HepG2 (cell line): ENCODE results near the gene HNRNPUL2. TPM values are rescaled to one million over a fixed set of nuclear protein-coding genes. Genes with fewer than 3 reads are reported as not detected.
"Not testable (repeated sequence)": the region's sequence is repeated elsewhere in the genome, so short reads cannot be mapped to it uniquely, and the experiment has no call there.

Experiments
- ATAC-seq: fragments of 200-7000 bp; cut with Tn5 transposase; 3 replicates; pipeline ENCODE4 v1.9.1; 2020; ENCODE audit warnings: mild to moderate bottlenecking, moderate library complexity
- BruUV-seq: library from RNA; stranded (reverse); fragments of 400-500 nt; replicated peaks from 2 replicates; lab custom pipeline; 2021; lab: Mats Ljungman, UMichigan
- CTCF ChIA-PET: fragments of 300-600 bp; formaldehyde crosslinking; extraction: SDS; loops from one replicate; lab custom pipeline; 2021; ENCODE audit warnings: low total read pairs, inconsistent platforms, low intra/inter-chr PET ratio; lab: Yijun Ruan, JAX
- POLR2A ChIA-PET: fragments of 350-600 bp; sonication (Branson Sonifier 250); formaldehyde crosslinking; loops from one replicate; lab custom pipeline; 2020; ENCODE audit warnings: antibody characterized with exemption, inconsistent platforms; lab: Yijun Ruan, JAX
- DNase-seq: peaks from one replicate; pipeline ENCODE4 v3.0.0-alpha.2; 2015; ENCODE audit warnings: low spot score
- FAIRE-seq: peaks from 3 replicates; lab custom pipeline; 2011; peaks lifted over from hg19 to GRCh38; lab: Jason Lieb, UNC
- H2AFZ ChIP-seq: one replicate; pipeline ENCODE4 v1.6.1; 2011; ENCODE audit warnings: low read length, inconsistent platforms
- H3K27ac ChIP-seq: fragments of 300-600 bp; 3 replicates; pipeline ENCODE4 v1.8.0; 2011; ENCODE audit warnings: mixed run types, mild to moderate bottlenecking, mixed read lengths, low read length, inconsistent platforms; ENCODE audit not compliant: insufficient read depth; ENCODE audit errors: extremely low read length
- H3K27me3 ChIP-seq, 2 experiments: fragments of 200-600 bp in 1 of 2; 2 replicates in 1 of 2; 3 replicates in 1 of 2; pipeline versions ENCODE4 v1.6.0 to v1.8.0; 2011; ENCODE audit warnings: low read length in 2 of 2, mild to moderate bottlenecking in 2 of 2, moderate library complexity in 2 of 2, inconsistent platforms in 1 of 2; ENCODE audit not compliant: insufficient read depth in 2 of 2, control insufficient read depth in 1 of 2
- H3K36me3 ChIP-seq, 2 experiments: fragments of 200-600 bp in 1 of 2; replicated peaks in 1 of 2; 2 replicates in 1 of 2; 3 replicates in 1 of 2; pipeline versions ENCODE4 v1.5.1 to v1.8.0; 2011; ENCODE audit warnings: low read length in 2 of 2, inconsistent platforms in 1 of 2; ENCODE audit not compliant: insufficient read depth in 2 of 2, control insufficient read depth in 1 of 2
- H3K4me1 ChIP-seq: 2 replicates; pipeline ENCODE4 v1.5.1; 2012; ENCODE audit warnings: low read length, inconsistent platforms; ENCODE audit not compliant: insufficient read depth
- H3K4me2 ChIP-seq: 2 replicates; pipeline ENCODE4 v1.6.0; 2011; ENCODE audit warnings: low read depth, low read length, inconsistent platforms
- H3K4me3 ChIP-seq, 3 experiments: fragments of 200-600 bp in 1 of 3; sonication (generic), shearing (Covaris generic) in 1 of 3; replicated peaks in 1 of 3; 2 replicates each; pipeline ENCODE4 v1.5.1; 2011 to 2016; ENCODE audit warnings: low read length in 3 of 3, inconsistent platforms in 2 of 3, low read depth in 2 of 3, mild to moderate bottlenecking in 2 of 3, control low read depth in 1 of 3, mixed read lengths in 1 of 3; ENCODE audit not compliant: insufficient read depth in 1 of 3
- H3K79me2 ChIP-seq: one replicate; pipeline ENCODE4 v1.6.1; 2011; ENCODE audit warnings: low read length, inconsistent platforms; ENCODE audit not compliant: insufficient read depth
- H3K9ac ChIP-seq: 2 replicates; pipeline ENCODE4 v1.6.0; 2011; ENCODE audit warnings: mild to moderate bottlenecking, low read depth, low read length, inconsistent platforms; ENCODE audit not compliant: insufficient read depth
- H3K9me3 ChIP-seq: 2 replicates; pipeline ENCODE4 v1.5.1; 2012; ENCODE audit warnings: mild to moderate bottlenecking, low read length
- H4K20me1 ChIP-seq: 2 replicates; pipeline ENCODE4 v1.6.0; 2011; ENCODE audit warnings: inconsistent platforms, mild to moderate bottlenecking, low read length, moderate library complexity; ENCODE audit not compliant: insufficient read depth
- CEBPB ChIP-seq: IDR thresholded peaks from 2 replicates; pipeline ENCODE4 v1.6.1; 2011; ENCODE audit warnings: low read depth, low read length, improper control_type of control experiment, borderline replicate concordance
- ETV5 ChIP-seq: IDR thresholded peaks from 2 replicates; pipeline ENCODE4 v1.6.1; 2018; ENCODE audit warnings: missing biosample characterization, missing genetic modification reagents, inconsistent platforms, borderline replicate concordance
- YEATS4 ChIP-seq: sonication (generic); formaldehyde crosslinking; IDR thresholded peaks from 2 replicates; pipeline ENCODE4 v1.4.0; 2020; ENCODE audit warnings: missing genetic modification reagents, borderline replicate concordance
- ZC3H13 ChIP-seq: sonication (generic); formaldehyde crosslinking; IDR thresholded peaks from 2 replicates; pipeline ENCODE4 v1.8.1; 2023; ENCODE audit warnings: mild to moderate bottlenecking, missing genetic modification reagents, moderate library complexity
- ZNF460 ChIP-seq: sonication (generic); formaldehyde crosslinking; IDR thresholded peaks from 2 replicates; pipeline ENCODE4 v1.5.1; 2020; ENCODE audit warnings: missing genetic modification reagents, mild to moderate bottlenecking, borderline replicate concordance
- ZNF678 ChIP-seq: sonication (generic); formaldehyde crosslinking; IDR thresholded peaks from 2 replicates; pipeline ENCODE4 v1.4.0; 2020; ENCODE audit warnings: mild to moderate bottlenecking, missing genetic modification reagents
- ZNF772 ChIP-seq: sonication (generic); formaldehyde crosslinking; IDR thresholded peaks from 2 replicates; pipeline ENCODE4 v1.5.0; 2020; ENCODE audit warnings: mild to moderate bottlenecking, missing genetic modification reagents
- WGBS: methylation state at CpG from one replicate; pipeline ENCODE4 v1.1.6; 2017; ENCODE audit warnings: low lambda C conversion rate; 5-methylcytosine and 5-hydroxymethylcytosine counted together
- in situ Hi-C: cut with HindIII; loops from 2 replicates; pipeline ENCODE4 v1.10.0; 2017; ENCODE audit warnings: low pct_unique_long_range_greater_than_20kb; ENCODE audit not compliant: extremely low pct_ligation_motif_present
- intact Hi-C: fragments of 100-400 bp; cut with micrococcal nuclease; formaldehyde crosslinking; loops from one replicate; pipeline ENCODE4 v1.10.0; 2022; ENCODE audit not compliant: unreplicated experiment
- polyA plus RNA-seq, 8 experiments: library from polyadenylated mRNA; depleted of rRNA in 3 of 8; stranded (reverse) in 7 of 8; unstranded in 1 of 8; fragments of >200 nt; fragmentation: Illumina TruSeq in 4 of 8; extraction: Trizol in 4 of 8; gene quantifications; 2 replicates each; pipeline versions ENCODE4 v1.2.1 to v1.2.3, GENCODE V29; 2011 to 2016; ENCODE audit warnings: low read depth in 4 of 8, missing spikeins in 1 of 8, mixed read lengths in 1 of 8; ENCODE audit not compliant: insufficient read depth in 1 of 8
- total RNA-seq, 5 experiments: library from RNA; depleted of rRNA; stranded (reverse); fragments of >200 nt; fragmentation: Illumina TruSeq; extraction: Trizol; gene quantifications; 2 replicates each; pipeline ENCODE4 v1.2.3, GENCODE V29; 2016; ENCODE audit warnings: low read depth in 1 of 5
- TF ChIP-seq, protein P1 (sequence below): sonication (generic); formaldehyde crosslinking; IDR thresholded peaks from 2 replicates; pipeline ENCODE4 v1.9.0; 2022; ENCODE audit warnings: missing genetic modification reagents, mild to moderate bottlenecking, borderline replicate concordance
- TF ChIP-seq, protein P2 (sequence below): sonication (generic); formaldehyde crosslinking; IDR thresholded peaks from 2 replicates; pipeline ENCODE4 v1.4.0; 2020; ENCODE audit warnings: missing genetic modification reagents, borderline replicate concordance
- TF ChIP-seq, protein P3 (sequence below): IDR thresholded peaks from 2 replicates; pipeline ENCODE4 v1.6.1; 2016

Gene HNRNPUL2
- total and polyA plus RNA-seq, 2 of the 13 experiments (the other 11 are each of a cell fraction or from before 2014, with no cell fraction given), result 8.4 to 9.6 TPM

DNA sequence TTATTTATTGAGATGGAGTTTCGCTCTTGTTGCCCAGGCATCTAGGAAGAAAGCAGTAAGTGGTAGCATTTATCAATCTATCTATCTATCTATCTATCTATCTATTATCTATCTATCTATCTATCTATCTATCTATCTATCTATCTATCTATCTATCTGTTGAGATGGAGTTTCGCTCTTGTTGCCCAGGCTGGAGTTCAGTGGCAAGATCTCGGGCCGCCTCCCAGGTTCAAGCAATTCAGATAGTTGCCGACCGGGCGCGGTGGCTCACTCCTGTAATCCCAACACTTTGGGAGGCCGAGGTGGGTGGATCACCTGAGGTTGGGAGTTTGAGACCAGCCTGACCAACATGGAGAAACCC is 33.6 kb upstream of the HNRNPUL2 start:
- DNase-seq, FAIRE-seq, H3K9me3 ChIP-seq, H3K36me3 ChIP-seq, H3K9ac ChIP-seq, in situ Hi-C loops, BruUV-seq, H3K27ac ChIP-seq, H3K27me3 ChIP-seq, H4K20me1 ChIP-seq, CTCF ChIA-PET, H2AFZ ChIP-seq, intact Hi-C loops, ATAC-seq: not testable (repeated sequence)
- H3K4me2 ChIP-seq, result peak overlapping the region; percentile 55
- POLR2A ChIA-PET, result interaction anchor here (0.6 to 3.7 kb wide), 16 partner anchors 10 to 434 kb away, joined by 3 to 44 read pairs (median 6); partner anchors contain the start of genes C11orf98, CSKMT, EEF1G and HNRNPUL2
- H3K79me2 ChIP-seq, result peaks cover 12% of the 10 kb centered on the region
- 24% methylated on average over 9 of the region's 9 CpGs for WGBS
- H3K4me1 ChIP-seq, result peaks cover 28% of the 10 kb centered on the region
- peak; percentile 10; the same call in 1 of the 2 replicates for TF ChIP-seq ZNF772
- peak overlapping the region; percentile 43 to 72 (median 50); a peak in 5 of 6 replicates for H3K4me3 ChIP-seq

DNA sequence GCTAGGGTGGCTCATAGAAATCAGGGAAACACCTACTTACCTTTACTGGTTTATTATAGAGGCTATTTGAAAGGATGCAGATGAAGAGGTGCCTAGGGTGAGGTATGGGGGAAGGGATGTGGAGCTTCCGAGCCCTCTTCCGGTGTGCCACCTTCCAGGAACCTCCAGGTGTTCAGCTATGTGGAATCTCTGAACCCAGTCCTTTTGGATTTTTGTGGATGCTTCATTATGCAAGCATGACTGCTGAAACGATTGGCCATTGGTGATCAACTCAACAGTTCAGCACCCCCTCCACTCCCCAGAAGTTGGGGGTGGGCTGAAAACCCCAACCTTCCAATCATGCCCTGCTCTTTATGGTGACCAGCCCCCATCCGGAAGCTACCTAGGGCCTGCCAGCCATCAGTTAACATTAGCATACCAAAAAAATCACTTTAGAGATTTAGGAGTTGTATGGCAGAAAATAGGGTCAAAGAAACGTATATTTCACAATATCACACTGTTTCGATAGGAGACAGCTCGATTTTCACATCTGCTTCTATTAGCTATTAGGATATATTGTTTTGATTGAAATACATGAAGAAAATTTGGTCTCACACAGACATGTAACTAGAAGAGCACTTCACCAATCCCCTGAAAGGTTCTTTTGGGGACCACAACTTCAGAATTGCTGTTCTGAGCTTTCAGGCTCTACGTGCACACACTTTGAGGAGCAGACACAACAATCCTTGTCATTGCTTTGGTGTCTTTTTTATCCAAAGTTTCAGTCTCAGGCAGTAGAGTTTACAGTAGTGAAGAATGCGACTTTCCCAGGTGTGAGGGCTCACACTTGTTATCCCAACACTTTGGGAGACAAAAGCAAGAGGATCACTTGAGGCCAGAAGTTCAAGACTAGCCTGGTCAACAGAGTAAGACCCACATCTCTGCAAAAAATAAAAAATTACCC is 30.9 kb upstream of the HNRNPUL2 start:
- 18% methylated on average over 9 of the region's 9 CpGs for WGBS
- DNase-seq, result no peak
- BruUV-seq, result no TSS peak
- H3K27me3 ChIP-seq, result peaks cover 0 to 3% of the 10 kb centered on the region in 2 experiments; a peak in 1 of 5 replicates
- no peaks in the 10 kb centered on the region for H4K20me1 ChIP-seq
- no peak overlapping the region for H3K27ac ChIP-seq
- no peak for ATAC-seq
- H3K4me3 ChIP-seq, result peak overlapping the region in 2 of 3 experiments; percentile 7 to 20; a peak in 3 of 6 replicates
- H3K9ac ChIP-seq, result peak overlapping the region; percentile 18; the same call in 1 of the 2 replicates
- in situ Hi-C loops, result no loop called here
- peaks cover 12% of the 10 kb centered on the region for H3K79me2 ChIP-seq
- intact Hi-C loops, result no loop called here
- H3K4me1 ChIP-seq, result peaks cover 47% of the 10 kb centered on the region
- H3K4me2 ChIP-seq, result peak overlapping the region; percentile 51
- H3K9me3 ChIP-seq, result no peaks in the 10 kb centered on the region
- peak overlapping the region; percentile 88 for H2AFZ ChIP-seq
- FAIRE-seq, result no peak
- ChIA-PET POLR2A (interaction anchor here (0.9 to 2.4 kb wide), 5 partner anchors 11 to 166 kb away, joined by 4 to 10 read pairs (median 5); partner anchors contain the start of genes C11orf98, CSKMT, HNRNPUL2 and TAF6L), CTCF (no interaction called here)
- no peaks in the 10 kb centered on the region for H3K36me3 ChIP-seq
- no peak for TF ChIP-seq ZC3H13 (CRISPR knock-in tag)
- TF ChIP-seq, protein P1, sequence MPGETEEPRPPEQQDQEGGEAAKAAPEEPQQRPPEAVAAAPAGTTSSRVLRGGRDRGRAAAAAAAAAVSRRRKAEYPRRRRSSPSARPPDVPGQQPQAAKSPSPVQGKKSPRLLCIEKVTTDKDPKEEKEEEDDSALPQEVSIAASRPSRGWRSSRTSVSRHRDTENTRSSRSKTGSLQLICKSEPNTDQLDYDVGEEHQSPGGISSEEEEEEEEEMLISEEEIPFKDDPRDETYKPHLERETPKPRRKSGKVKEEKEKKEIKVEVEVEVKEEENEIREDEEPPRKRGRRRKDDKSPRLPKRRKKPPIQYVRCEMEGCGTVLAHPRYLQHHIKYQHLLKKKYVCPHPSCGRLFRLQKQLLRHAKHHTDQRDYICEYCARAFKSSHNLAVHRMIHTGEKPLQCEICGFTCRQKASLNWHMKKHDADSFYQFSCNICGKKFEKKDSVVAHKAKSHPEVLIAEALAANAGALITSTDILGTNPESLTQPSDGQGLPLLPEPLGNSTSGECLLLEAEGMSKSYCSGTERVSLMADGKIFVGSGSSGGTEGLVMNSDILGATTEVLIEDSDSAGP (CRISPR knock-in tag), result no peak
- TF ChIP-seq, protein P2, sequence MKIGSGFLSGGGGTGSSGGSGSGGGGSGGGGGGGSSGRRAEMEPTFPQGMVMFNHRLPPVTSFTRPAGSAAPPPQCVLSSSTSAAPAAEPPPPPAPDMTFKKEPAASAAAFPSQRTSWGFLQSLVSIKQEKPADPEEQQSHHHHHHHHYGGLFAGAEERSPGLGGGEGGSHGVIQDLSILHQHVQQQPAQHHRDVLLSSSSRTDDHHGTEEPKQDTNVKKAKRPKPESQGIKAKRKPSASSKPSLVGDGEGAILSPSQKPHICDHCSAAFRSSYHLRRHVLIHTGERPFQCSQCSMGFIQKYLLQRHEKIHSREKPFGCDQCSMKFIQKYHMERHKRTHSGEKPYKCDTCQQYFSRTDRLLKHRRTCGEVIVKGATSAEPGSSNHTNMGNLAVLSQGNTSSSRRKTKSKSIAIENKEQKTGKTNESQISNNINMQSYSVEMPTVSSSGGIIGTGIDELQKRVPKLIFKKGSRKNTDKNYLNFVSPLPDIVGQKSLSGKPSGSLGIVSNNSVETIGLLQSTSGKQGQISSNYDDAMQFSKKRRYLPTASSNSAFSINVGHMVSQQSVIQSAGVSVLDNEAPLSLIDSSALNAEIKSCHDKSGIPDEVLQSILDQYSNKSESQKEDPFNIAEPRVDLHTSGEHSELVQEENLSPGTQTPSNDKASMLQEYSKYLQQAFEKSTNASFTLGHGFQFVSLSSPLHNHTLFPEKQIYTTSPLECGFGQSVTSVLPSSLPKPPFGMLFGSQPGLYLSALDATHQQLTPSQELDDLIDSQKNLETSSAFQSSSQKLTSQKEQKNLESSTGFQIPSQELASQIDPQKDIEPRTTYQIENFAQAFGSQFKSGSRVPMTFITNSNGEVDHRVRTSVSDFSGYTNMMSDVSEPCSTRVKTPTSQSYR, result peak; percentile 20; the same call in 1 of the 2 replicates
- no peak for TF ChIP-seq ZNF460 (CRISPR knock-in tag)
- TF ChIP-seq ZNF678 (CRISPR knock-in tag), result no peak
- peak; percentile 20; the same call in 1 of the 2 replicates for TF ChIP-seq ETV5 (CRISPR knock-in tag)
- TF ChIP-seq CEBPB, result peak; percentile 47; the same call in 1 of the 2 replicates
- no peak for TF ChIP-seq YEATS4 (CRISPR knock-in tag)
- TF ChIP-seq, protein P3, sequence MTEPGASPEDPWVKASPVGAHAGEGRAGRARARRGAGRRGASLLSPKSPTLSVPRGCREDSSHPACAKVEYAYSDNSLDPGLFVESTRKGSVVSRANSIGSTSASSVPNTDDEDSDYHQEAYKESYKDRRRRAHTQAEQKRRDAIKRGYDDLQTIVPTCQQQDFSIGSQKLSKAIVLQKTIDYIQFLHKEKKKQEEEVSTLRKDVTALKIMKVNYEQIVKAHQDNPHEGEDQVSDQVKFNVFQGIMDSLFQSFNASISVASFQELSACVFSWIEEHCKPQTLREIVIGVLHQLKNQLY (CRISPR knock-in tag), result no peak
